HepG2 (cell line): ENCODE results near the gene NKAIN2. TPM values are rescaled to one million over a fixed set of nuclear protein-coding genes. Genes with fewer than 3 reads are reported as not detected.

Experiments
- ATAC-seq: fragments of 200-7000 bp; cut with Tn5 transposase; 3 replicates; pipeline ENCODE4 v1.9.1; 2020; ENCODE audit warnings: mild to moderate bottlenecking, moderate library complexity
- BruUV-seq: library from RNA; stranded (reverse); fragments of 400-500 nt; replicated peaks from 2 replicates; lab custom pipeline; 2021; lab: Mats Ljungman, UMichigan
- CTCF ChIA-PET: fragments of 300-600 bp; formaldehyde crosslinking; extraction: SDS; loops from one replicate; lab custom pipeline; 2021; ENCODE audit warnings: low total read pairs, inconsistent platforms, low intra/inter-chr PET ratio; lab: Yijun Ruan, JAX
- POLR2A ChIA-PET: fragments of 350-600 bp; sonication (Branson Sonifier 250); formaldehyde crosslinking; loops from one replicate; lab custom pipeline; 2020; ENCODE audit warnings: antibody characterized with exemption, inconsistent platforms; lab: Yijun Ruan, JAX
- DNase-seq: peaks from one replicate; pipeline ENCODE4 v3.0.0-alpha.2; 2015; ENCODE audit warnings: low spot score
- FAIRE-seq: peaks from 3 replicates; lab custom pipeline; 2011; peaks lifted over from hg19 to GRCh38; lab: Jason Lieb, UNC
- H2AFZ ChIP-seq: one replicate; pipeline ENCODE4 v1.6.1; 2011; ENCODE audit warnings: low read length, inconsistent platforms
- H3K27ac ChIP-seq: fragments of 300-600 bp; 3 replicates; pipeline ENCODE4 v1.8.0; 2011; ENCODE audit warnings: mixed run types, mild to moderate bottlenecking, mixed read lengths, low read length, inconsistent platforms; ENCODE audit not compliant: insufficient read depth; ENCODE audit errors: extremely low read length
- H3K27me3 ChIP-seq, 2 experiments: fragments of 200-600 bp in 1 of 2; 2 replicates in 1 of 2; 3 replicates in 1 of 2; pipeline versions ENCODE4 v1.6.0 to v1.8.0; 2011; ENCODE audit warnings: low read length in 2 of 2, mild to moderate bottlenecking in 2 of 2, moderate library complexity in 2 of 2, inconsistent platforms in 1 of 2; ENCODE audit not compliant: insufficient read depth in 2 of 2, control insufficient read depth in 1 of 2
- H3K36me3 ChIP-seq, 2 experiments: fragments of 200-600 bp in 1 of 2; replicated peaks in 1 of 2; 2 replicates in 1 of 2; 3 replicates in 1 of 2; pipeline versions ENCODE4 v1.5.1 to v1.8.0; 2011; ENCODE audit warnings: low read length in 2 of 2, inconsistent platforms in 1 of 2; ENCODE audit not compliant: insufficient read depth in 2 of 2, control insufficient read depth in 1 of 2
- H3K4me1 ChIP-seq: 2 replicates; pipeline ENCODE4 v1.5.1; 2012; ENCODE audit warnings: low read length, inconsistent platforms; ENCODE audit not compliant: insufficient read depth
- H3K4me2 ChIP-seq: 2 replicates; pipeline ENCODE4 v1.6.0; 2011; ENCODE audit warnings: low read depth, low read length, inconsistent platforms
- H3K4me3 ChIP-seq, 3 experiments: fragments of 200-600 bp in 1 of 3; sonication (generic), shearing (Covaris generic) in 1 of 3; replicated peaks in 1 of 3; 2 replicates each; pipeline ENCODE4 v1.5.1; 2011 to 2016; ENCODE audit warnings: low read length in 3 of 3, inconsistent platforms in 2 of 3, low read depth in 2 of 3, mild to moderate bottlenecking in 2 of 3, control low read depth in 1 of 3, mixed read lengths in 1 of 3; ENCODE audit not compliant: insufficient read depth in 1 of 3
- H3K79me2 ChIP-seq: one replicate; pipeline ENCODE4 v1.6.1; 2011; ENCODE audit warnings: low read length, inconsistent platforms; ENCODE audit not compliant: insufficient read depth
- H3K9ac ChIP-seq: 2 replicates; pipeline ENCODE4 v1.6.0; 2011; ENCODE audit warnings: mild to moderate bottlenecking, low read depth, low read length, inconsistent platforms; ENCODE audit not compliant: insufficient read depth
- H3K9me3 ChIP-seq: 2 replicates; pipeline ENCODE4 v1.5.1; 2012; ENCODE audit warnings: mild to moderate bottlenecking, low read length
- H4K20me1 ChIP-seq: 2 replicates; pipeline ENCODE4 v1.6.0; 2011; ENCODE audit warnings: inconsistent platforms, mild to moderate bottlenecking, low read length, moderate library complexity; ENCODE audit not compliant: insufficient read depth
- ARHGAP35 ChIP-seq: sonication (generic); formaldehyde crosslinking; IDR thresholded peaks from 2 replicates; pipeline ENCODE4 v1.9.0; 2022; ENCODE audit warnings: mild to moderate bottlenecking, inconsistent platforms, moderate library complexity, missing genetic modification reagents, borderline replicate concordance
- ATF7 ChIP-seq, 2 experiments: fragments of 450-650 bp in 1 of 2; sonication (generic) in 1 of 2; formaldehyde crosslinking in 1 of 2; IDR thresholded peaks; 2 replicates each; pipeline versions ENCODE4 v1.4.0 to v1.6.1; 2016 to 2020; ENCODE audit warnings: antibody characterized with exemption in 1 of 2, mild to moderate bottlenecking in 1 of 2, missing genetic modification reagents in 1 of 2
- CENPX ChIP-seq: sonication (generic); formaldehyde crosslinking; IDR thresholded peaks from 2 replicates; pipeline ENCODE4 v1.9.0; 2021; ENCODE audit warnings: mild to moderate bottlenecking, missing genetic modification reagents, moderate library complexity
- CHD2 ChIP-seq: IDR thresholded peaks from 2 replicates; pipeline ENCODE4 v1.6.1; 2011; ENCODE audit warnings: low read depth, low read length, improper control_type of control experiment
- FOSL1 ChIP-seq: sonication (generic); formaldehyde crosslinking; IDR thresholded peaks from 2 replicates; pipeline ENCODE4 v1.9.0; 2021; ENCODE audit warnings: missing genetic modification reagents, borderline replicate concordance
- GFI1 ChIP-seq: sonication (generic); formaldehyde crosslinking; IDR thresholded peaks from 2 replicates; pipeline ENCODE4 v1.5.0; 2020; ENCODE audit warnings: missing genetic modification reagents, mild to moderate bottlenecking, borderline replicate concordance
- GZF1 ChIP-seq: sonication (generic); formaldehyde crosslinking; IDR thresholded peaks from 2 replicates; pipeline ENCODE4 v1.5.1; 2020; ENCODE audit warnings: mild to moderate bottlenecking, missing genetic modification reagents
- IRF2 ChIP-seq: IDR thresholded peaks from 2 replicates; pipeline ENCODE4 v1.6.1; 2018; ENCODE audit warnings: missing genetic modification reagents, missing compliant biosample characterization
- NBN ChIP-seq: fragments of 450-650 bp; conservative IDR thresholded peaks from 2 replicates; pipeline ENCODE4 v1.6.1; 2017
- RAD51 ChIP-seq: fragments of 450-650 bp; IDR thresholded peaks from 2 replicates; pipeline ENCODE4 v1.6.1; 2016; ENCODE audit warnings: borderline replicate concordance
- REPIN1 ChIP-seq: sonication (generic); formaldehyde crosslinking; IDR thresholded peaks from 2 replicates; pipeline ENCODE4 v1.8.0; 2022; ENCODE audit warnings: missing genetic modification reagents, low read depth, mild to moderate bottlenecking, borderline replicate concordance
- SOX13 ChIP-seq, 3 experiments: fragments of 450-650 bp in 1 of 3; sonication (generic) in 1 of 3; formaldehyde crosslinking in 1 of 3; IDR thresholded peaks in 2 of 3; conservative IDR thresholded peaks in 1 of 3; 2 replicates each; pipeline versions ENCODE4 v1.5.0 to v1.6.1; 2016 to 2020; ENCODE audit warnings: antibody characterized with exemption in 1 of 3, mild to moderate bottlenecking in 1 of 3, missing compliant biosample characterization in 1 of 3, missing genetic modification reagents in 1 of 3, moderate library complexity in 1 of 3
- TAF1 ChIP-seq: sonication (generic); formaldehyde crosslinking; IDR thresholded peaks from 2 replicates; pipeline ENCODE4 v1.4.0; 2020; ENCODE audit warnings: missing genetic modification reagents
- ZKSCAN8 ChIP-seq: IDR thresholded peaks from 2 replicates; pipeline ENCODE4 v1.6.1; 2016; ENCODE audit warnings: borderline replicate concordance, missing genetic modification reagents, missing compliant biosample characterization
- ZMYM3 ChIP-seq: sonication (generic); formaldehyde crosslinking; IDR thresholded peaks from 2 replicates; pipeline ENCODE4 v1.5.1; 2020; ENCODE audit warnings: mild to moderate bottlenecking, missing genetic modification reagents
- ZNF329 ChIP-seq: sonication (generic); formaldehyde crosslinking; IDR thresholded peaks from 2 replicates; pipeline ENCODE4 v1.9.0; 2021; ENCODE audit warnings: low read depth, mild to moderate bottlenecking, missing genetic modification reagents
- ZNF546 ChIP-seq: sonication (generic); formaldehyde crosslinking; conservative IDR thresholded peaks from 2 replicates; pipeline ENCODE4 v1.8.1; 2023; ENCODE audit warnings: mild to moderate bottlenecking, missing genetic modification reagents
- ZNF768 ChIP-seq: sonication (generic); formaldehyde crosslinking; IDR thresholded peaks from 2 replicates; pipeline ENCODE4 v1.4.0; 2020; ENCODE audit warnings: missing genetic modification reagents
- ZNF782 ChIP-seq: sonication (generic); formaldehyde crosslinking; IDR thresholded peaks from 2 replicates; pipeline ENCODE4 v1.4.0; 2020; ENCODE audit warnings: missing genetic modification reagents, mild to moderate bottlenecking, borderline replicate concordance
- WGBS: methylation state at CpG from one replicate; pipeline ENCODE4 v1.1.6; 2017; ENCODE audit warnings: low lambda C conversion rate; 5-methylcytosine and 5-hydroxymethylcytosine counted together
- in situ Hi-C: cut with HindIII; loops from 2 replicates; pipeline ENCODE4 v1.10.0; 2017; ENCODE audit warnings: low pct_unique_long_range_greater_than_20kb; ENCODE audit not compliant: extremely low pct_ligation_motif_present
- intact Hi-C: fragments of 100-400 bp; cut with micrococcal nuclease; formaldehyde crosslinking; loops from one replicate; pipeline ENCODE4 v1.10.0; 2022; ENCODE audit not compliant: unreplicated experiment
- polyA plus RNA-seq, 8 experiments: library from polyadenylated mRNA; depleted of rRNA in 3 of 8; stranded (reverse) in 7 of 8; unstranded in 1 of 8; fragments of >200 nt; fragmentation: Illumina TruSeq in 4 of 8; extraction: Trizol in 4 of 8; gene quantifications; 2 replicates each; pipeline versions ENCODE4 v1.2.1 to v1.2.3, GENCODE V29; 2011 to 2016; ENCODE audit warnings: low read depth in 4 of 8, missing spikeins in 1 of 8, mixed read lengths in 1 of 8; ENCODE audit not compliant: insufficient read depth in 1 of 8
- total RNA-seq, 5 experiments: library from RNA; depleted of rRNA; stranded (reverse); fragments of >200 nt; fragmentation: Illumina TruSeq; extraction: Trizol; gene quantifications; 2 replicates each; pipeline ENCODE4 v1.2.3, GENCODE V29; 2016; ENCODE audit warnings: low read depth in 1 of 5
- TF ChIP-seq, protein P1 (sequence below): sonication (generic); formaldehyde crosslinking; IDR thresholded peaks from 2 replicates; pipeline ENCODE4 v1.4.0; 2020; ENCODE audit warnings: missing genetic modification reagents

NKAIN2 gene
- total and polyA plus RNA-seq, 2 of the 13 experiments (the other 11 are each of a cell fraction or from before 2014, with no cell fraction given) = not detected

DNA sequence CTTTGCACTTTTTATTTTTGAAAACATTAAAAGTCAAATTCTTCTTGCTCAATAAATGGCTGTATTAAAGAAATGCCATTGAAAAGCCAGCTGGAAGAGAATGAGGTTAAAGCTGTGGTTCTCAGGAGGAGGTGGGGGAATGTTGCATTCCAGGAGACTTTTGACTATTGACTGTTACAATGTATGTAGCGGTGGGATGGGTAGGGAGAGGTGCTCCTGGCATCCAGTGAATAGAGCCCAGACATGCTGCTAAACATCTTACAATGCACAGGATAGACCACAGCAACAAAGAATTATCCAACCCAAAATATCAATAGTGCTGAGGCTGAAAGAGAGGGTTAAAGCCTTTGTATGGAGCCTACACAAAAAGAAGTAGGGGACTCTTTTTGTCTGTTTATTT, 295.9 kb downstream of the NKAIN2 start (continued):
- TF ChIP-seq IRF2 (no peak), SOX13 (IDR thresholded peaks at IDR 0.05) (no peak), SOX13 (CRISPR knock-in tag; conservative IDR thresholded peaks at IDR 0.05 in 1 of 2, IDR thresholded peaks at IDR 0.05 in 1 of 2) (no peak), ZKSCAN8 (CRISPR knock-in tag) (no peak), GZF1 (CRISPR knock-in tag) (no peak)

DNA sequence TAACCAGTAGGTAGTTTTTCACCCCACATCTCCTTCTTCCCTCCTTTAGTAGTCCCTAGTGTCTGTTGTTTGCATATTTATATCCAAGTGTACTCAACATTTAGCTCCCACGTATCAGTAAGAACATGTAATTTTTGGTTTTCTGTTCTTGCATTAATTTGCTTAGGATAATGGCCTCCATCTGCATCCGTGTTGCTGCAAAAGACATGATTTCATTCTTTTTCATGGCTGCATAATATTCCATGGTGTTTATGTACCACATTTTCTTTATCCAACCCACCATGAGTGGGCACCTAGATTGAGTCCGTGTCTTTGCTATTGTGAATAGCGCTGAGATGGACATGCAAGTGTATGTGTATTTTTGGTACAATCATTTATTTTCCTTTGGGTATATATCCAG, 306.8 kb downstream of the NKAIN2 start:
- no peak for ATAC-seq

DNA sequence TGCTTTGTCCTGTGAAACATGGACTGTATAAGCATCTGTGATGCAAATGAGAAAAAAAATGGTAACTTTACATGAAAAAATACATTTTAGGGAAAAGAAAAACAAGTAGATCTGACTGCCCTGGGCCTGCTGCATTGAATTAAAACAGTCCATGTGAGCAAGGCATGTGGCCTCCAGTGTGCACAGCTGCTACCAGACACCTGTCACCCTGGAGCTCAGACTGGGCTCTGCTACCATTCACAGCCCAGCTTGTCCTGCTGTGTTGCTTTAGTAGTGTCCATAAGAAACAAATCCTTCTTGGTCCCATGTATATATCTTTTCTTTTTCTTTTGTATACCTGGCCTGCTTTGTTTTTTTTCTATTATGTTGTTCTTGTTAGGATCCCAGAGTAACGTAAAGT, 315.9 kb downstream of the NKAIN2 start:
- no TSS peak for BruUV-seq
- Histone ChIP-seq H3K79me2 (no peaks in the 10 kb centered on the region), H3K36me3 (no peaks in the 10 kb centered on the region), H3K4me3 (no peak overlapping the region), H3K27me3 (no peaks in the 10 kb centered on the region), H2AFZ (no peak overlapping the region), H3K9me3 (no peaks in the 10 kb centered on the region), H3K9ac (no peak overlapping the region), H3K27ac (no peak overlapping the region), H3K4me1 (no peaks in the 10 kb centered on the region), H4K20me1 (no peaks in the 10 kb centered on the region), H3K4me2 (no peak overlapping the region)
- ATAC-seq (no peak), FAIRE-seq (no peak), DNase-seq (no peak)
- in situ Hi-C loops (no loop called here), intact Hi-C loops (no loop called here)
- ChIA-PET CTCF (no interaction called here), POLR2A (no interaction called here)
- WGBS = 2% methylated on average over 1 of the region's 1 CpG
- TF ChIP-seq CENPX (no peak), ZNF768 (CRISPR knock-in tag) (no peak), ZNF782 (CRISPR knock-in tag) (no peak), ZNF329 (CRISPR knock-in tag) (no peak), NBN (no peak), TAF1 (CRISPR knock-in tag) (no peak), FOSL1 (CRISPR knock-in tag) (no peak), GFI1 (CRISPR knock-in tag) (no peak), ATF7 (IDR thresholded peaks at IDR 0.05) (no peak), ATF7 (CRISPR knock-in tag; IDR thresholded peaks at IDR 0.05) (no peak)
- TF ChIP-seq, protein P1, sequence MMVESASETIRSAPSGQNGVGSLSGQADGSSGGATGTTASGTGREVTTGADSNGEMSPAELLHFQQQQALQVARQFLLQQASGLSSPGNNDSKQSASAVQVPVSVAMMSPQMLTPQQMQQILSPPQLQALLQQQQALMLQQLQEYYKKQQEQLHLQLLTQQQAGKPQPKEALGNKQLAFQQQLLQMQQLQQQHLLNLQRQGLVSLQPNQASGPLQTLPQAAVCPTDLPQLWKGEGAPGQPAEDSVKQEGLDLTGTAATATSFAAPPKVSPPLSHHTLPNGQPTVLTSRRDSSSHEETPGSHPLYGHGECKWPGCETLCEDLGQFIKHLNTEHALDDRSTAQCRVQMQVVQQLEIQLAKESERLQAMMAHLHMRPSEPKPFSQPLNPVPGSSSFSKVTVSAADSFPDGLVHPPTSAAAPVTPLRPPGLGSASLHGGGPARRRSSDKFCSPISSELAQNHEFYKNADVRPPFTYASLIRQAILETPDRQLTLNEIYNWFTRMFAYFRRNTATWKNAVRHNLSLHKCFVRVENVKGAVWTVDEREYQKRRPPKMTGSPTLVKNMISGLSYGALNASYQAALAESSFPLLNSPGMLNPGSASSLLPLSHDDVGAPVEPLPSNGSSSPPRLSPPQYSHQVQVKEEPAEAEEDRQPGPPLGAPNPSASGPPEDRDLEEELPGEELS (CRISPR knock-in tag) = no peak

More for the DNA sequence above, 306.8 kb downstream of the NKAIN2 start:
- Histone ChIP-seq H3K9ac (no peak overlapping the region), H4K20me1 (no peaks in the 10 kb centered on the region), H3K27me3 (no peaks in the 10 kb centered on the region), H2AFZ (no peak overlapping the region), H3K4me2 (no peak overlapping the region), H3K79me2 (no peaks in the 10 kb centered on the region), H3K27ac (no peak overlapping the region), H3K36me3 (no peaks in the 10 kb centered on the region), H3K4me3 (no peak overlapping the region), H3K4me1 (no peaks in the 10 kb centered on the region), H3K9me3 (no peaks in the 10 kb centered on the region)
- no peak for FAIRE-seq
- CTCF ChIA-PET = no interaction called here
- BruUV-seq = no TSS peak
- no peak for DNase-seq
- WGBS = 25% methylated on average over 4 of the region's 4 CpGs
- TF ChIP-seq SOX13 (IDR thresholded peaks at IDR 0.05) = no peak
- no peak for TF ChIP-seq SOX13 (CRISPR knock-in tag; conservative IDR thresholded peaks at IDR 0.05 in 1 of 2, IDR thresholded peaks at IDR 0.05 in 1 of 2)
- TF ChIP-seq ZMYM3 (CRISPR knock-in tag) = no peak
- no peak for TF ChIP-seq ZNF546 (CRISPR knock-in tag)
- TF ChIP-seq CHD2 = no peak
- no peak for TF ChIP-seq RAD51
- no peak for TF ChIP-seq REPIN1 (CRISPR knock-in tag)
- no peak for TF ChIP-seq ARHGAP35 (CRISPR knock-in tag)
- in situ Hi-C loops (no loop called here), intact Hi-C loops (no loop called here)
- POLR2A ChIA-PET = no interaction called here
